Measurements from ENCODE around the gene C3.
A peak's percentile ranks its signal among the peaks of the same experiment; 100 is the strongest.
"Not testable (repeated sequence)": the region's sequence is repeated elsewhere in the genome, so short reads cannot be mapped to it uniquely, and the experiment has no call there.

The C3 gene

GRCh38 chr19:6690160-6690885, 30.1 kb downstream of the C3 start:
- DNase-seq (ENCODE audit: low read depth in 3 of 3): no peak

- DNase-seq (ENCODE audit: low read depth in 3 of 3): no peak
Observed at GRCh38 chr19:6687114-6687513, 33.3 kb downstream of the C3 start.

GRCh38 chr19:6686628-6686975, 33.8 kb downstream of the C3 start:
- no peak for DNase-seq (ENCODE audit: low read depth in 3 of 3)

GRCh38 chr19:6685962-6686627, 34.4 kb downstream of the C3 start:
- DNase-seq (ENCODE audit: low read depth in 3 of 3): no peak

- DNase-seq (ENCODE audit: low read depth in 3 of 3): no peak
Observed at GRCh38 chr19:6685482-6685881, 35.0 kb downstream of the C3 start.

- DNase-seq (ENCODE audit: low read depth in 3 of 3): no peak
Observed at GRCh38 chr19:6683971-6684370, 36.5 kb downstream of the C3 start.

- DNase-seq (ENCODE audit: low read depth in 3 of 3): no peak
Observed at GRCh38 chr19:6682607-6683128, 37.8 kb downstream of the C3 start.

- no peak for DNase-seq (ENCODE audit: low read depth in 3 of 3)
Observed at GRCh38 chr19:6680141-6680540, 40.3 kb downstream of the C3 start.

GRCh38 chr19:6679139-6679538, 41.3 kb downstream of the C3 start:
- DNase-seq (ENCODE audit: low read depth in 3 of 3): no peak

- peak in 2 of 3 experiments; percentile 60 to 67 for DNase-seq (ENCODE audit: low read depth in 3 of 3)
Observed at GRCh38 chr19:6678690-6679109, 41.8 kb downstream of the C3 start.

GRCh38 chr19:6677883-6678689, 42.4 kb downstream of the C3 start:
- no peak for DNase-seq (ENCODE audit: low read depth in 3 of 3)

- DNase-seq (ENCODE audit: low read depth in 3 of 3): no peak
Observed at GRCh38 chr19:6677495-6677882, 43.0 kb downstream of the C3 start.

GRCh38 chr19:6676288-6676687, 44.2 kb downstream of the C3 start:
- DNase-seq (ENCODE audit: low read depth in 3 of 3): no peak

- peak; percentile 72 to 90 (median 88) for DNase-seq (ENCODE audit: low read depth in 3 of 3)
Observed at GRCh38 chr19:6674868-6675305, 45.6 kb downstream of the C3 start.

- DNase-seq (ENCODE audit: low read depth in 3 of 3): not testable (repeated sequence)
Observed at GRCh38 chr19:6674408-6674807, 46.0 kb downstream of the C3 start.

- DNase-seq (ENCODE audit: low read depth in 3 of 3): no peak
Observed at GRCh38 chr19:6672693-6673290, 47.7 kb downstream of the C3 start.

- no peak for DNase-seq (ENCODE audit: low read depth in 3 of 3)
Observed at GRCh38 chr19:6671960-6672359, 48.5 kb downstream of the C3 start.

- DNase-seq (ENCODE audit: low read depth in 3 of 3): no peak
Observed at GRCh38 chr19:6668691-6669090, 51.8 kb downstream of the C3 start.

GRCh38 chr19:6667114-6667627, 53.3 kb downstream of the C3 start:
- no peak for DNase-seq (ENCODE audit: low read depth in 3 of 3)

- no peak for DNase-seq (ENCODE audit: low read depth in 3 of 3)
Observed at GRCh38 chr19:6664916-6665315, 55.5 kb downstream of the C3 start.

- DNase-seq (ENCODE audit: low read depth in 3 of 3): no peak
Observed at GRCh38 chr19:6663236-6664201, 56.9 kb downstream of the C3 start.

Data from stimulated activated CD4-positive, alpha-beta T cell treated with anti-CD3 and anti-CD28 coated beads, TNF-alpha, amount 100 ng/mL, for 4 hours (primary cell).